ENCODE data around the gene TCF4. TPM values are rescaled to one million over a fixed set of nuclear protein-coding genes. Genes with fewer than 3 reads are reported as not detected.

The TCF4 gene
- total and polyA plus RNA-seq, 2 experiments from 2014 or later: 77.7 to 89.2 TPM

- TF ChIP-seq JUNB (IDR thresholded peaks at IDR 0.05; ENCODE audit: unreplicated experiment): no peak
Measured at GRCh38 chr18:55337138-55337537, 250.9 kb downstream of the TCF4 start (continued).

- Mint-ChIP-seq H3K9me3 (no peaks in the 10 kb centered on the region), H3K27ac (no peak overlapping the region), H3K4me1 (peaks cover 55% of the 10 kb centered on the region), H3K4me3 (no peak overlapping the region), H3K27me3 (ENCODE audit: insufficient read depth, low read depth, poor library complexity) (peaks cover 4% of the 10 kb centered on the region), H3K36me3 (ENCODE audit: low read depth) (no peaks in the 10 kb centered on the region)
- H3K36me3 ChIP-seq (ENCODE audit: insufficient read depth): no peaks in the 10 kb centered on the region
- DNase-seq (ENCODE audit: low spot score) (no peak), ATAC-seq (no peak)
- no peak overlapping the region for H3K4me3 ChIP-seq
- H3K27ac ChIP-seq (ENCODE audit: low read depth): 0 out of 2 replicates have a peak overlapping the region, but pooled peaks have one; percentile 23
- no peaks in the 10 kb centered on the region for H3F3A ChIP-seq (replicated peaks; ENCODE audit: low read depth)
- no peaks in the 10 kb centered on the region for H3K27me3 ChIP-seq (ENCODE audit: insufficient read depth)
- H3K9me2 ChIP-seq (ENCODE audit: insufficient read depth): no peaks in the 10 kb centered on the region
- H4K20me1 ChIP-seq (replicated peaks; ENCODE audit: insufficient read depth): no peaks in the 10 kb centered on the region
- TF ChIP-seq CREB1 (CRISPR knock-in tag; IDR thresholded peaks at IDR 0.05; ENCODE audit: low read depth): no peak
- TF ChIP-seq POLR2AphosphoS5 (IDR thresholded peaks at IDR 0.05; ENCODE audit: low read depth): no peak
- no peak for TF ChIP-seq ETS1 (IDR thresholded peaks at IDR 0.05)
- no peak for TF ChIP-seq STAT1 (IDR thresholded peaks at IDR 0.05; ENCODE audit: unreplicated experiment)
- TF ChIP-seq ZNF462 (CRISPR knock-in tag; IDR thresholded peaks at IDR 0.05): no peak
- TF ChIP-seq CTCF (conservative IDR thresholded peaks at IDR 0.05; ENCODE audit: low read depth in 2 of 2): no peak
- no peak for TF ChIP-seq REST (IDR thresholded peaks at IDR 0.05; ENCODE audit: unreplicated experiment)
- TF ChIP-seq NANOG (IDR thresholded peaks at IDR 0.05; ENCODE audit: borderline replicate concordance): no peak
- no peak for TF ChIP-seq ZNF114 (CRISPR knock-in tag; IDR thresholded peaks at IDR 0.05)
- TF ChIP-seq EZH2 (IDR thresholded peaks at IDR 0.05; ENCODE audit: low read depth, unreplicated experiment): no peak
- TF ChIP-seq JUNB (IDR thresholded peaks at IDR 0.05; ENCODE audit: unreplicated experiment): no peak
- TF ChIP-seq EZH2phosphoT487 (IDR thresholded peaks at IDR 0.05; ENCODE audit: unreplicated experiment): no peak
- no peak for TF ChIP-seq ZNF331 (CRISPR knock-in tag; IDR thresholded peaks at IDR 0.05; ENCODE audit: low read depth)
- peaks cover 39% of the 10 kb centered on the region for H3K4me1 ChIP-seq (ENCODE audit: insufficient read depth)
- H2AFZ ChIP-seq: no peak overlapping the region
- no peak overlapping the region for H3K4me2 ChIP-seq
- H3K79me2 ChIP-seq (replicated peaks; ENCODE audit: insufficient read depth): no peaks in the 10 kb centered on the region
Measured at GRCh38 chr18:55336438-55337100, 251.4 kb downstream of the TCF4 start.

All from GM23338 (cell line).